A549 treated with dexamethasone at 1 μM for 4 hours (cell line): ENCODE results near the gene PTPRF. TPM values are rescaled to one million over a fixed set of nuclear protein-coding genes. Genes with fewer than 3 reads are reported as not detected.

Experiments
- total RNA-seq: library from RNA; stranded (reverse); fragments of 200-300 nt; extraction: Qiagen RNA extraction; gene quantifications from 5 replicates; pipeline ENCODE4 v1.2.3, GENCODE V29; 2022

The PTPRF gene
- 70.7 to 107 TPM (median 104 TPM) in 5 replicates for total RNA-seq

GRCh38 chr1:43530483-43531106, at the start of gene PTPRF:
PTPRF (plus strand) TSS chr1:43530883; CDS start chr1:43545076, 14,193 bp downstream.

Other genes with a start within 250 kb of the PTPRF start
- gene C1orf210, start 245.3 kb upstream of the PTPRF start, total RNA-seq = not detected in 5 replicates
- 0.02 to 0.25 TPM (median 0.13 TPM) in 4 of 5 replicates, not detected in the other for gene TIE1, start 229.9 kb upstream of the PTPRF start, total RNA-seq
- 0.15 to 0.25 TPM (median 0.16 TPM) in 3 of 5 replicates, not detected in the others for gene MPL, start 193.1 kb upstream of the PTPRF start, total RNA-seq
- gene CDC20, start 171.9 kb upstream of the PTPRF start, total RNA-seq = 174 to 209 TPM (median 197 TPM) in 5 replicates
- gene ELOVL1, start 162.9 kb upstream of the PTPRF start, total RNA-seq = 133 to 155 TPM (median 136 TPM) in 5 replicates
- 31.6 to 34.1 TPM (median 32.3 TPM) in 5 replicates for gene MED8, start 141.1 kb upstream of the PTPRF start, total RNA-seq
- gene SZT2, start 141.0 kb upstream of the PTPRF start, total RNA-seq = 3.6 to 8.7 TPM (median 7.0 TPM) in 5 replicates
- gene HYI, start 77.0 kb upstream of the PTPRF start, total RNA-seq = 12.7 to 14.9 TPM (median 14.3 TPM) in 5 replicates
- 11.8 to 16.2 TPM (median 15.3 TPM) in 5 replicates for gene KDM4A, start 119.3 kb downstream of the PTPRF start, total RNA-seq
- 1.8 to 3.3 TPM (median 2.3 TPM) in 5 replicates for gene ST3GAL3, start 176.7 kb downstream of the PTPRF start, total RNA-seq